DMS53 (cell line): ENCODE results near the gene NFIC.
"Not testable (repeated sequence)": the region's sequence is repeated elsewhere in the genome, so short reads cannot be mapped to it uniquely, and the experiment has no call there.

Experiments
- DNase-seq: peaks from one replicate; lab custom pipeline; 2025; lab: John Stamatoyannopoulos, UW

NFIC gene

GRCh38 chr19:3338541-3339181, 27.7 kb upstream of the NFIC start:
- DNase-seq = no peak

GRCh38 chr19:3340340-3340739, 26.0 kb upstream of the NFIC start:
- DNase-seq = peak; percentile 40

- no peak for DNase-seq
Observed at GRCh38 chr19:3342246-3342645, 24.1 kb upstream of the NFIC start.

- DNase-seq = not testable (repeated sequence)
Observed at GRCh38 chr19:3342962-3343361, 23.4 kb upstream of the NFIC start.

- peak; percentile 61 for DNase-seq
Observed at GRCh38 chr19:3343619-3344502, 22.5 kb upstream of the NFIC start.

GRCh38 chr19:3344608-3345598, 21.5 kb upstream of the NFIC start:
- no peak for DNase-seq

GRCh38 chr19:3345850-3346460, 20.4 kb upstream of the NFIC start:
- no peak for DNase-seq

- peak; percentile 62 for DNase-seq
Observed at GRCh38 chr19:3346677-3347353, 19.6 kb upstream of the NFIC start.

- no peak for DNase-seq
Observed at GRCh38 chr19:3348042-3348441, 18.3 kb upstream of the NFIC start.

- DNase-seq = not testable (repeated sequence)
Observed at GRCh38 chr19:3348469-3348868, 17.9 kb upstream of the NFIC start.

GRCh38 chr19:3350014-3350663, 16.2 kb upstream of the NFIC start:
- peak; percentile 39 for DNase-seq

GRCh38 chr19:3351702-3352447, 14.5 kb upstream of the NFIC start:
- DNase-seq = no peak

GRCh38 chr19:3353493-3353892, 12.9 kb upstream of the NFIC start:
- DNase-seq = no peak

GRCh38 chr19:3356805-3357204, 9.6 kb upstream of the NFIC start:
- DNase-seq = no peak

GRCh38 chr19:3357271-3357991, 9.0 kb upstream of the NFIC start:
- DNase-seq = no peak

- DNase-seq = no peak
Observed at GRCh38 chr19:3357992-3358688, 8.2 kb upstream of the NFIC start.

- DNase-seq = no peak
Observed at GRCh38 chr19:3358689-3359014, 7.7 kb upstream of the NFIC start.

- DNase-seq = peak; percentile 79
Observed at GRCh38 chr19:3359015-3359918, 7.1 kb upstream of the NFIC start.
